ENCODE data around the gene HUNK. TPM values are rescaled to one million over a fixed set of nuclear protein-coding genes. Genes with fewer than 3 reads are reported as not detected.

HUNK gene
- total RNA-seq = not detected in 2 replicates

DNA sequence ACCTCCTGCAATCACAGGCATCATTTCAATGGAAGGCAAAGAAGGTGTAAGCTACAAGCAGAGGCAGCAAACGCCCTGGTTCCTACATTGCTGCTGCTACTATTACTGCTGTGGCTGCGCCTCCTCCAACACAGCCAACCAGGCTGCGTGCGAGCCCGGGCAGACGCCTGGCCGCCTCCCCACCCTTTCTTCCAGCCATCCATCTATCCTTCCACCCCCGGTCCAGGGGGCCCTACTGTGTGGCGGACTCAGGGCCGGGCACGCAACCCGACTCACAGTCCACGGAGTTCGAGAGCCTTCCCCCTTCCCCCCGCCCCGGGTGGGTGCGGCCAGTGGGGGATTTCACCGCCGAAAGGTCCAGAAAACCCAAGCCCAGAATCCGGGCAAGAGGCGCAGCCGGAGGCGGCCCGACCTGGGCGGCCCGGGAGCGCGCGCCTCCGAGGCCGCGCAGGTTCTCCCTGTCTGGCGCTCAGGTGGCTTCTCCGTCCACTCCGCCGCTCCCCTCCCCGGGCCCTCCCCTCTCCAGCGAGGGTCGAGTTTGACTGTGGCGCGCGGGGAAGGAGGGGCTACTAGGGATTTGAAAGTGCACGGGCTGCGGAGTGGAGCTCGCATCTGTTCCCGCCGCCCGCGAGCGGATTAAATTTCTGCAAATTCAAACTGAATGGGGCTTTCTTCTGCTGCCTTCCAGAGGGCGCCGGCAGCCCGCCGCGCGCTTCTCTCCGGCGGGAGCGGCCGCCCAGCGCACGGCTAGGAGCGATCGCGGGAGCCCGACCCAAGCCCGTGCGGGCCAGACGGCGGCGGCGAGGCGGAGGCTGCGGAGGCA is at the start of gene HUNK:
TSS of gene HUNK (plus strand) at position 569 of the 823 bp plus-strand sequence. CDS start 655 bp downstream, outside the sequence.

Other genes with a start within 250 kb of the HUNK start
- gene SOD1, start 213.3 kb upstream of the HUNK start, total RNA-seq = 102 and 185 TPM in 2 replicates
- 7.8 and 13.3 TPM in 2 replicates for gene SCAF4, start 140.9 kb upstream of the HUNK start, total RNA-seq

Data from epithelial cell of alveolus of lung (primary cell).